ENCODE data around the gene ARHGEF10L.

The ARHGEF10L gene

DNA sequence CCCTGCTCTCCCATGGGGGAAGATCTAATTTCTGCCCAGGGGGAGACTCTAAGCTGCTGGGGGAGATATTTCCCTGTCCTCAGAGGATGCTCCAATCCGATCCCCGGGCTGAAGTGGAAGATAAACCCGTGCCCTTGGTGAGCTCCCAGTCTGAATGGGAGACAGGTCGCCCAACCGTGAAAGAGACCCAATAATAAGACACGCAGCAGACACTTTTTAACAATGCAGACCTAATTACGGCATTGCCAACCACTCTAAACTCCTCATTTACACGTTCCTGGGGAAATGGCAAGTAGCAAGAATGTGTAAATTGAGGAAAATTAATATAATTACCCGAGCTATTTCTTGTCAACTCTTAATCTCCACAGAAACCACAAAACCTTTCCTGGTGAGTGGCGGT lies 166.9 kb downstream of the ARHGEF10L start:
- Histone ChIP-seq H3K9me2 (replicated peaks; ENCODE audit: control insufficient read depth, low read length) (no peaks in the 10 kb centered on the region), H3K4me3 (ENCODE audit: low read length) (no peak overlapping the region), H4K20me1 (ENCODE audit: control insufficient read depth, insufficient read depth, low read depth, low read length) (no peaks in the 10 kb centered on the region), H3K4me2 (ENCODE audit: low read length) (no peak overlapping the region), H3F3A (ENCODE audit: control insufficient read depth, insufficient read depth) (no peaks in the 10 kb centered on the region), H3K4me1 (ENCODE audit: control insufficient read depth, low read length) (no peaks in the 10 kb centered on the region), H3K27ac (ENCODE audit: low read depth, low read length) (no peak overlapping the region), H3K36me3 (ENCODE audit: control insufficient read depth, low read length) (no peaks in the 10 kb centered on the region), H3K79me2 (ENCODE audit: control insufficient read depth, low read length) (no peaks in the 10 kb centered on the region), H3K27me3 (ENCODE audit: control insufficient read depth, low read length) (no peaks in the 10 kb centered on the region), H3K9me3 (ENCODE audit: control insufficient read depth, insufficient read depth, low read length) (no peaks in the 10 kb centered on the region)
- no peak for TF ChIP-seq EZH2phosphoT487 (IDR thresholded peaks at IDR 0.05; ENCODE audit: borderline replicate concordance, low read length)
- TF ChIP-seq, protein P1, sequence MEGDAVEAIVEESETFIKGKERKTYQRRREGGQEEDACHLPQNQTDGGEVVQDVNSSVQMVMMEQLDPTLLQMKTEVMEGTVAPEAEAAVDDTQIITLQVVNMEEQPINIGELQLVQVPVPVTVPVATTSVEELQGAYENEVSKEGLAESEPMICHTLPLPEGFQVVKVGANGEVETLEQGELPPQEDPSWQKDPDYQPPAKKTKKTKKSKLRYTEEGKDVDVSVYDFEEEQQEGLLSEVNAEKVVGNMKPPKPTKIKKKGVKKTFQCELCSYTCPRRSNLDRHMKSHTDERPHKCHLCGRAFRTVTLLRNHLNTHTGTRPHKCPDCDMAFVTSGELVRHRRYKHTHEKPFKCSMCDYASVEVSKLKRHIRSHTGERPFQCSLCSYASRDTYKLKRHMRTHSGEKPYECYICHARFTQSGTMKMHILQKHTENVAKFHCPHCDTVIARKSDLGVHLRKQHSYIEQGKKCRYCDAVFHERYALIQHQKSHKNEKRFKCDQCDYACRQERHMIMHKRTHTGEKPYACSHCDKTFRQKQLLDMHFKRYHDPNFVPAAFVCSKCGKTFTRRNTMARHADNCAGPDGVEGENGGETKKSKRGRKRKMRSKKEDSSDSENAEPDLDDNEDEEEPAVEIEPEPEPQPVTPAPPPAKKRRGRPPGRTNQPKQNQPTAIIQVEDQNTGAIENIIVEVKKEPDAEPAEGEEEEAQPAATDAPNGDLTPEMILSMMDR (IDR thresholded peaks at IDR 0.05; ENCODE audit: low read depth, low read length, poor library complexity, severe bottlenecking) = no peak

DNA sequence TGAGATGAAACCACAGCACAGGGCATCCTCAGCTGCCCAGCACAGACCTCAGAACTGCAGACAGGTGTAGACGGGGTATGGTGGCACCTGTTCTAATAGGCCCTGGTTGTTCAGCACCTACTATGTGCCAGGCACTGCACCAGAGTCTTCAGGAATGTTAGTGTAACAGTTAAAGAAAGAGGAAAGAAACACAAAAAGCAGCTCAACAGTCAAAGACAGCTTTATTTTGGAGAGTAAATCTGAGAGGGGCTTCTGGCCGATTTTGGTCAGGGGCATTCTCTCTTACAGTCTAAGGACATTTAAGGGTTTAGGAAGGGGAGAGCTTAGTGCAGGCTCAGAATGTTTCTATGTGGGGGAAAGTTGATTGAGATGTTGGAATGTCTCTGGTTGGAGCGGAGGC lies 170.5 kb downstream of the ARHGEF10L start:
- Histone ChIP-seq H4K20me1 (ENCODE audit: control insufficient read depth, insufficient read depth, low read depth, low read length) (no peaks in the 10 kb centered on the region), H3K36me3 (ENCODE audit: control insufficient read depth, low read length) (no peaks in the 10 kb centered on the region), H3K4me1 (ENCODE audit: control insufficient read depth, low read length) (no peaks in the 10 kb centered on the region), H3K4me2 (ENCODE audit: low read length) (no peak overlapping the region), H3K27ac (ENCODE audit: low read depth, low read length) (no peak overlapping the region), H3K27me3 (ENCODE audit: control insufficient read depth, low read length) (no peaks in the 10 kb centered on the region), H3K9me3 (ENCODE audit: control insufficient read depth, insufficient read depth, low read length) (no peaks in the 10 kb centered on the region), H3K9me2 (replicated peaks; ENCODE audit: control insufficient read depth, low read length) (no peaks in the 10 kb centered on the region), H3F3A (ENCODE audit: control insufficient read depth, insufficient read depth) (no peaks in the 10 kb centered on the region), H3K4me3 (ENCODE audit: low read length) (no peak overlapping the region), H3K79me2 (ENCODE audit: control insufficient read depth, low read length) (no peaks in the 10 kb centered on the region)
- TF ChIP-seq, protein P1 (IDR thresholded peaks at IDR 0.05; ENCODE audit: low read depth, low read length, poor library complexity, severe bottlenecking) = no peak
- TF ChIP-seq EZH2phosphoT487 (IDR thresholded peaks at IDR 0.05; ENCODE audit: borderline replicate concordance, low read length) = no peak

DNA sequence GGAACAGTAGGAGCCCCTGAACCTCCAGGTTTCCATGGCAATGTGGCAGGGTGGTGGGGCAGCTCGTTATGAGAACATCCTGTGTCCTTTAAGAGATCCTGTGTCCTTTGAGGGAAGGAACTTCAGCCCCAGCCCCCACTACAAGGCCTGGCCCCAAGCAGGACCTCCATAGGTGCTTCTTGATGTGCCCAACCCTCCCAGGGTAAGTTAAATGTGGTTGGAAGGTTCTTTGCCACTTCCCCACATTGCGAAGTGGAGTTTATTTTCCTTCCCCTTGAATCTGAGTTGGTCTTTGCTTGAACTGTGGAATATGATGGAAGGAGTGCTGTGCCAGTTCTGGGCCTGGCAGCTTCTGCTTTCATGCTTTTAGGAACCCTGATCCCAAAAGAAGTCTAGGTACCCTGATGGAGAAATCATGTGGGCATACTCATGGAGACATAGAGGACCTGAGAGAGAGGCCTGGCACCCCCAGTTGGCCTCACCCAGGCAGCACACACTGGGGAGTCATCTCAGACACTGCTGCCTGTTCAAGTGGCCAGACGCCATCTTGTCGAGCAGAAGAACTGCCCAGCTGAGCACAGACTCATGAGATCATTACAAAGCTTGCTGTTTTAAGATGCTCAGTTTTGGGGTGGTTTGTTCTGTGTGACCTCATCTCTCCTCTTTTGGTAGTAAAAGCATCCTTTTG lies 171.5 kb downstream of the ARHGEF10L start:
- Histone ChIP-seq H3F3A (ENCODE audit: control insufficient read depth, insufficient read depth) (no peaks in the 10 kb centered on the region), H3K36me3 (ENCODE audit: control insufficient read depth, low read length) (no peaks in the 10 kb centered on the region), H3K4me2 (ENCODE audit: low read length) (no peak overlapping the region), H3K9me2 (replicated peaks; ENCODE audit: control insufficient read depth, low read length) (no peaks in the 10 kb centered on the region), H3K27ac (ENCODE audit: low read depth, low read length) (no peak overlapping the region), H3K4me3 (ENCODE audit: low read length) (no peak overlapping the region), H3K79me2 (ENCODE audit: control insufficient read depth, low read length) (no peaks in the 10 kb centered on the region), H4K20me1 (ENCODE audit: control insufficient read depth, insufficient read depth, low read depth, low read length) (no peaks in the 10 kb centered on the region), H3K9me3 (ENCODE audit: control insufficient read depth, insufficient read depth, low read length) (no peaks in the 10 kb centered on the region), H3K4me1 (ENCODE audit: control insufficient read depth, low read length) (no peaks in the 10 kb centered on the region), H3K27me3 (ENCODE audit: control insufficient read depth, low read length) (no peaks in the 10 kb centered on the region)
- TF ChIP-seq EZH2phosphoT487 (IDR thresholded peaks at IDR 0.05; ENCODE audit: borderline replicate concordance, low read length) = no peak
- TF ChIP-seq, protein P1 (IDR thresholded peaks at IDR 0.05; ENCODE audit: low read depth, low read length, poor library complexity, severe bottlenecking) = no peak

Measured in DOHH2 (cell line).